LNCaP clone FGC (cell line): ENCODE results near the gene AMPD2.
A peak's percentile ranks its signal among the peaks of the same experiment; 100 is the strongest.

Experiments used
- DNase-seq: peaks from one replicate; pipeline ENCODE4 v3.0.0-alpha.2; 2011; ENCODE audit warnings: low read depth
- H3K4me3 ChIP-seq: 2 replicates; pipeline ENCODE4 v1.5.1; 2011; ENCODE audit warnings: mild to moderate bottlenecking, low read depth, low read length, control low read depth
- TF ChIP-seq, protein P1 (sequence below): IDR thresholded peaks from 2 replicates; pipeline ENCODE4 v1.5.1; 2012; ENCODE audit warnings: mild to moderate bottlenecking; ENCODE audit not compliant: control insufficient read depth, insufficient read depth; ENCODE audit errors: extremely low read depth

The AMPD2 gene

DNA sequence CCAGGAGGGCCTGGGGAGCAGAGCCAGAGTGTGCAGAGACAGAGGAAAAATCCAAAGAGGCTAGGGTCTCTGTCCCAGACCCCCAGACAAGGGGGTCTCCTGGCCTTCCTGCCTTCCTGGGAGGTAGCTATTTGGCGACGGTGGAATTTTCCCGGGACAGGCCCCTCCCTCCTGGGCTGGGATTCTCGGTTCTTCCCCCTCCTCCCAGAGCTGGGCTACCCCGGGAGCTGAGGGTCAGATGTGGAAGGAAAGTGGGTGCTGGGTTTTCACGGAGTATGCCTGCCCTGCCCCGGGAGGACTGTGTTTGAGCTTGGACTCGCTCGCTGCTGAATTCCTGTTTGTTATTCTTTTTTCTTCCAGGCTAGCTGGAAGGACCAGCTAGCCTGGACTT is 759 bp downstream of the AMPD2 start:
- TF ChIP-seq, protein P1, sequence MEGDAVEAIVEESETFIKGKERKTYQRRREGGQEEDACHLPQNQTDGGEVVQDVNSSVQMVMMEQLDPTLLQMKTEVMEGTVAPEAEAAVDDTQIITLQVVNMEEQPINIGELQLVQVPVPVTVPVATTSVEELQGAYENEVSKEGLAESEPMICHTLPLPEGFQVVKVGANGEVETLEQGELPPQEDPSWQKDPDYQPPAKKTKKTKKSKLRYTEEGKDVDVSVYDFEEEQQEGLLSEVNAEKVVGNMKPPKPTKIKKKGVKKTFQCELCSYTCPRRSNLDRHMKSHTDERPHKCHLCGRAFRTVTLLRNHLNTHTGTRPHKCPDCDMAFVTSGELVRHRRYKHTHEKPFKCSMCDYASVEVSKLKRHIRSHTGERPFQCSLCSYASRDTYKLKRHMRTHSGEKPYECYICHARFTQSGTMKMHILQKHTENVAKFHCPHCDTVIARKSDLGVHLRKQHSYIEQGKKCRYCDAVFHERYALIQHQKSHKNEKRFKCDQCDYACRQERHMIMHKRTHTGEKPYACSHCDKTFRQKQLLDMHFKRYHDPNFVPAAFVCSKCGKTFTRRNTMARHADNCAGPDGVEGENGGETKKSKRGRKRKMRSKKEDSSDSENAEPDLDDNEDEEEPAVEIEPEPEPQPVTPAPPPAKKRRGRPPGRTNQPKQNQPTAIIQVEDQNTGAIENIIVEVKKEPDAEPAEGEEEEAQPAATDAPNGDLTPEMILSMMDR: no peak
- no peak for DNase-seq
- H3K4me3 ChIP-seq: peak overlapping the region; percentile 96

DNA sequence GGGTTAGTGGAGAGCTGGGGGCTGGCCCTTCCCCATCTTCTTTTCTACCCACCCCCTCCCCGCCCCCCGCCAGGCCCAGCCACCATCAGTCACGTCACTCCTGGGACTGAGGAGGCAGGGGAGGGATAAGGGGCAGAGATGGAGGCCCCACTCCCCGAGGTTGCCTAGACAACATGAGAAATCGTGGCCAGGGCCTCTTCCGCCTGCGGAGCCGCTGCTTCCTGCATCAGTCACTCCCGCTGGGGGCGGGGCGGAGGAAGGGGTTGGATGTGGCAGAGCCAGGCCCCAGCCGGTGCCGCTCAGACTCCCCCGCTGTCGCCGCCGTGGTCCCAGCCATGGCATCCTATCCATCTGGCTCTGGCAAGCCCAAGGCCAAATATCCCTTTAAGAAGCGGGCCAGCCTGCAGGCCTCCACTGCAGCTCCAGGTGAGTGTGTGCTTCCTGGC is 1.2 kb downstream of the AMPD2 start:
- TF ChIP-seq, protein P1: no peak
- H3K4me3 ChIP-seq: peak overlapping the region; percentile 96
- peak; percentile 45 for DNase-seq

DNA sequence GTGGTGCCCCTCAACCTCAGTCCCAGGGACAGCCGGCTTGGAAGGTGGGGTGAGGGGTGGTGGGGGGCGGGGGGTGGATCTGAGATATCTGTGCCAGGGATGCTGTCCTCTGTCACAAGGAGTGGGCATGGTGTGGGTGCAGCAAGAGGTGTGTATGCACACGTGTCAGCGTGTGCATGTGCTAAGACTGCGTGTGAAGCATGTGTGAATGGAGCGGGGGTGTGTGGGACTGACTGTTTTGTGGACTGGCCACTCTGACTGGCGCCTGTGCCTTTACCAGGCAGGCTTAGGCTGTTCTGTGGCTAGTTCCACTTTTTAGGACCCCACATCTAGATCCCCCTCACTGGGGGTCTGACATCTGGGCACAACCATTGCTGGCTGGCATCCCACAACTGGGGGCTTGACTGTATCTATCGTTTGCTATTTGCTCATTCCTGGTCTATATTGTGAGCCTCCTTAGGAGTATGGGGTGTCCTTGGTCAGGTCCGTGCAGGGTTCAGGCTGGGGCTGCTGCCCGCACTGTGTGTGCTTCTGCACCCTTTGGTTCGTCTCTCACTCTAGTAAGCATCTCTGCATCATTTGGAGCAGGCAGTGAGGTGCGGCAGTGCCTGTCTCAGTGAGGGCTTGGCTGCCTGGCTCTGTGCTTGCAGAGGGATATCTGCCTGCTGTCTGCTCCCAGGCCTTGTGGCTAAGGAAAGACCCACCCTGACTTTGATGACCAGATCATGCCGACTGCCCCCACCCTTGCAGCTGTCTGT is 1.9 kb downstream of the AMPD2 start:
- TF ChIP-seq, protein P1: no peak
- no peak for DNase-seq
- peak overlapping the region; percentile 96 for H3K4me3 ChIP-seq

DNA sequence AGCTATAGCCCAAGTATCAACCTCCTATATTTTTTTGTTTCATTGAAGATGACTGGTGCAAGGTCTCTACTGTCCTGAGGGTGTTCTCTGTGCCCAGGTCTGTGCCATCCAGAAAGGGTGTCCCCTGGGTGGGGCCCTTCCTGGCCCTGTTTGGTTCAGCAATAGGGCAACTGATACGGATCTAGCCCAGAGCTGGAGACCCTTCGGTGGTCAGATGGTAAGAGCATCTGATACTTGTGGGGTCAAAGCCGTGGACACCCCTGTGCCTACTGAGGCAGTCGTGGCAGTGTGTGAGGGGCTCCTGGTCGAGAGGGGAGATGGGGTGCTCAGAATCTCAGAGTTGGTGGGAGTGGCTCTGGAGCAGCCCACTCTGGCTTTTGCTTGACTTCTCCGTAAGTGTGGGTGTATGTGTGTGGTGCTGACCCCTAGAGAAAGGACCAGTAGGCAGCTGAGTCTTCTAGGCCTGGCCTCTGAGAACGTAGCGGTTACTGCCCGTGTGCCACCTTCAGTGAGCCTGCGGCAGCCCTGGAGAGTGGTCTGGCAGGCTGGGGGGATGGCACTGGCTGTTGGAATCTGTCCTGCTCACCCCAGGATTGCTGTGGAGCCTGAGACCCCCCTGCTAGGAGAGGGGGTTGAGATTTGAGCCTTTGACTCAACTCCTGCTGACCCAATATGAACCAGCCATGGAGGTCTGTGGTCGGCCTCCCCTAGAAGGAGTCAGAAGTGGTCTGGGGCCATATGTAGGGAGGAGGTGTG is 2.7 kb downstream of the AMPD2 start:
- no peak overlapping the region for H3K4me3 ChIP-seq
- TF ChIP-seq, protein P1: no peak
- no peak for DNase-seq

DNA sequence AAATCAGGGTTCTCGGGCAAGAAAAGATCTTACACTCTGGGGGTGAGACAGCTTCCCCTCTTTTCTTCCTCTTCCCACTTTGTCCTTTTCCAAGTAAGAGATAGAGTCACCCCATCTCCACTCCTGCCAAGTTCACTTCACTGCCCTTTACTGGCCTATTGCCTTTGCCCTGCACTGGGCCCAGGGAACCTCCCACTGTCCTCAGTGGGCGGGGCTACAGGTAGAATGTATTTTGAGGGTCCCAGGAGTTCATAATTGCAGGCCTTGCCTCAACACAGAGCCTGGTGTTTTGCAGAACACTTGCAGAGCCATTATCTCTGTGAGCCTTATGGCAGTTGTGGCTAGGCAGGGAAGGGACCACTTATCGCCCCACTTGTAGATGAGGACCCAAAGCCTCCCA is 3.3 kb downstream of the AMPD2 start:
- DNase-seq: no peak
- no peak overlapping the region for H3K4me3 ChIP-seq

DNA sequence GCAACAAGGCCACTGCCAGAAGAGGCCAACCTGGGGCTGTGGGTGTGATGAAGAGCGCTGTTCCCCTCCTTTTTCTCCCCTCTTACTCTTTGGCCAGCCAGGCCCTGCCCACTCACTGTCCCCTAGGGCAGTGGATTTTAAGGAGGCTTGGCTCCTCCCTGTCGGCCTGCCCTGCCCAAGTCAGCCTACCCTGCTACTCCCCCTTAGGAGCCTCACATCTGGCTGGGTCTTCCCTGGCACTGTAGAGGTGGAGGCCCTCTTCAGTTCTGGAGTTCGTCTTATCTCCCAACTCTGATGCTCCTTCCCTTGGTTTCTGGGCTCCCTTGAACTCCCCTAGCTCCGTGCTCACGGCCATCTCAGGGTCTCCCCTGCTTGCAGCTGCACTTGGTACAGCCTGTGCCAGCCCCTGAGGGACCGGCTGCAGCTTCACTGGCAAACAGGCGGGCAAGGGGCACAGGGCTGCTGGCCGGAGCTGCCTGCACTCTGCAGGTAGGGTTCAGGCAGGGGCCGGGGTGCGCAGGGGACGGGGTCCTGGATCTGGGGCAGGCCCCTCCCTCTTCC is 4.0 kb downstream of the AMPD2 start:
- H3K4me3 ChIP-seq: no peak overlapping the region
- TF ChIP-seq, protein P1: no peak
- no peak for DNase-seq

More for the DNA sequence above, 3.3 kb downstream of the AMPD2 start:
- TF ChIP-seq, protein P1: no peak
